GM12865 (cell line): ENCODE results near the gene CHRND.

Experiments used
- DNase-seq: peaks from one replicate; pipeline ENCODE4 v3.0.0; 2010; ENCODE audit warnings: low read depth
- H3K4me3 ChIP-seq: 2 replicates; pipeline ENCODE4 v1.5.1; 2011; ENCODE audit warnings: mild to moderate bottlenecking, low read depth, low read length, control low read depth
- CTCF ChIP-seq: IDR thresholded peaks from 2 replicates; pipeline ENCODE4 v1.5.1; 2011; ENCODE audit warnings: low read length, control low read depth, low read depth, inconsistent platforms; ENCODE audit not compliant: insufficient read depth; ENCODE audit errors: missing control alignments

Gene CHRND

GRCh38 chr2:232544674-232545073 is 18.7 kb downstream of the CHRND start:
- no peak overlapping the region for H3K4me3 ChIP-seq
- TF ChIP-seq CTCF, result no peak
- no peak for DNase-seq

- no peak for TF ChIP-seq CTCF
- no peak for DNase-seq
Observed at GRCh38 chr2:232545511-232546375, 19.8 kb downstream of the CHRND start.

GRCh38 chr2:232547991-232548390 is 22.0 kb downstream of the CHRND start:
- DNase-seq, result no peak
- no peak overlapping the region for H3K4me3 ChIP-seq
- no peak for TF ChIP-seq CTCF

More at GRCh38 chr2:232545511-232546375, 19.8 kb downstream of the CHRND start:
- H3K4me3 ChIP-seq, result no peak overlapping the region

GRCh38 chr2:232549655-232550353 is 23.8 kb downstream of the CHRND start:
- no peak for DNase-seq
- peak overlapping the region; percentile 95 for H3K4me3 ChIP-seq
- TF ChIP-seq CTCF, result no peak

- peak; percentile 32 for TF ChIP-seq CTCF
- peak within 1 kb of the TSS; percentile 95 for H3K4me3 ChIP-seq
- peak; percentile 95 for DNase-seq
Observed at GRCh38 chr2:232550354-232551249, 24.6 kb downstream of the CHRND start, which contains the start of the genes EIF4E2 and TIGD1. Gene EIF4E2, plus strand, starts transcription at chr2:232550689. Its CDS starts 36 bp downstream, at chr2:232550725. Gene TIGD1, minus strand, starts transcription at chr2:232550557. Its CDS starts 675 bp downstream, at chr2:232549882.

- H3K4me3 ChIP-seq, result peak overlapping the region; percentile 95
- no peak for DNase-seq
- TF ChIP-seq CTCF, result no peak
Observed at GRCh38 chr2:232551250-232551638, 25.3 kb downstream of the CHRND start.
